ENCODE results near the gene RFX1. TPM values are rescaled to one million over a fixed set of nuclear protein-coding genes. Genes with fewer than 3 reads are reported as not detected.

RFX1 gene
- total RNA-seq, 4 donors from 2014 or later = 6.8 to 13.2 (median 10.1) TPM

DNA sequence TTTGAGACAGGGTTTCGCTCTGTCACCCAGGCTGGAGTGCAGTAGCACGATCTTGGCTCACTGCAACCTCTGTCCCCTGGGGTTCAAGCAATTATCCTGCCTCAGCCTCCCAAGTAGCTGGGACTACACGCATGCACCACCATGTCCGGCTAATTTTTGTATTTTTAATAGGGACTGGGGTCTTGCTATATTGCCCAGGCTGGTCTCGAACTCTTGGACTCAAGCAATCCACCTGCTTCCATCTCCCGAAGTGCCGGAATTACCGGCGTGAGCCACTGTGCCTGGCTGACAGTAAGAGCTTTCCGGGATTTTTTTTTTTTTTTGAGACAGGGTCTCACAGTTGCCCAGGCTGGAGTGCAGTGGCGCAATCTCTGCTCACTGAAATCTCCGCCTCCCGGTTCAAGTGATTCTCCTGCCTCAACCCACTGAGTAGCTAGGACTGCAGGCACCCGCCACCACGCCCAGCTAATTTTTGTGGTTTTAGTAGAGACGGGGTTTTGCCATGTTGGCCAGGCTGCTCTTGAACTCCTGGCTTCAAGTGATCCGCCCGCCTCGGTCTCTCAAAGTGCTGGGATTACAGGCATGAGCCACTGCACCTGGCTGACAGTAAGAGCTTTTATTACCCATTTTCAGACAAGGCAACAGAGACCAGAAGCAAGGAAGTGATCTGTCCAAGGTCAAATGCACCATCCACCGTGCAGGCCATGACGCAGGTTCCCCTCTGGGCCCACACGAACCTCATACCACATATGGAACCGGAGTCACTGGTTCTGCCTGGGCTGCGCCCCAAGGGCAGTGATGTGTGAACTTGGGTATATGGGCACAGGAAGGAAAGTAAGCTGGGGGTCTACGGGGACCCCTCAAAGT, 21.0 kb downstream of the RFX1 start:
- Histone ChIP-seq H3K27me3 (no peaks in the 10 kb centered on the region), H3K36me3 (peaks cover 4% of the 10 kb centered on the region), H3K4me1 (peaks cover 24% of the 10 kb centered on the region), H3K9me3 (no peaks in the 10 kb centered on the region), H3K4me3 (no peak overlapping the region), H3K27ac (peak overlapping the region; percentile 72)
- 89% methylated on average over 20 of the region's 25 CpGs for WGBS
- TF ChIP-seq POLR2A (IDR thresholded peaks at IDR 0.05) (no peak), POLR2AphosphoS5 (IDR thresholded peaks at IDR 0.05) (no peak), EP300 (IDR thresholded peaks at IDR 0.05) (no peak)
- TF ChIP-seq, protein P1, sequence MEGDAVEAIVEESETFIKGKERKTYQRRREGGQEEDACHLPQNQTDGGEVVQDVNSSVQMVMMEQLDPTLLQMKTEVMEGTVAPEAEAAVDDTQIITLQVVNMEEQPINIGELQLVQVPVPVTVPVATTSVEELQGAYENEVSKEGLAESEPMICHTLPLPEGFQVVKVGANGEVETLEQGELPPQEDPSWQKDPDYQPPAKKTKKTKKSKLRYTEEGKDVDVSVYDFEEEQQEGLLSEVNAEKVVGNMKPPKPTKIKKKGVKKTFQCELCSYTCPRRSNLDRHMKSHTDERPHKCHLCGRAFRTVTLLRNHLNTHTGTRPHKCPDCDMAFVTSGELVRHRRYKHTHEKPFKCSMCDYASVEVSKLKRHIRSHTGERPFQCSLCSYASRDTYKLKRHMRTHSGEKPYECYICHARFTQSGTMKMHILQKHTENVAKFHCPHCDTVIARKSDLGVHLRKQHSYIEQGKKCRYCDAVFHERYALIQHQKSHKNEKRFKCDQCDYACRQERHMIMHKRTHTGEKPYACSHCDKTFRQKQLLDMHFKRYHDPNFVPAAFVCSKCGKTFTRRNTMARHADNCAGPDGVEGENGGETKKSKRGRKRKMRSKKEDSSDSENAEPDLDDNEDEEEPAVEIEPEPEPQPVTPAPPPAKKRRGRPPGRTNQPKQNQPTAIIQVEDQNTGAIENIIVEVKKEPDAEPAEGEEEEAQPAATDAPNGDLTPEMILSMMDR (IDR thresholded peaks at IDR 0.05) = no peak
- no peak for DNase-seq (ENCODE audit: low spot score in 2 of 2)

GRCh38 chr19:13984186-13984585, 21.9 kb downstream of the RFX1 start:
- 85% methylated on average over 11 of the region's 15 CpGs for WGBS
- H3K4me1 ChIP-seq = peaks cover 30% of the 10 kb centered on the region
- no peak overlapping the region for H3K27ac ChIP-seq
- TF ChIP-seq POLR2A (IDR thresholded peaks at IDR 0.05) (no peak), POLR2AphosphoS5 (IDR thresholded peaks at IDR 0.05) (no peak), EP300 (IDR thresholded peaks at IDR 0.05) (no peak)
- TF ChIP-seq, protein P1 (IDR thresholded peaks at IDR 0.05) = no peak
- DNase-seq (ENCODE audit: low spot score in 2 of 2) = no peak
- peaks cover 4% of the 10 kb centered on the region for H3K36me3 ChIP-seq
- H3K4me3 ChIP-seq = no peak overlapping the region
- H3K9me3 ChIP-seq = no peaks in the 10 kb centered on the region
- no peaks in the 10 kb centered on the region for H3K27me3 ChIP-seq

- H3K9me3 ChIP-seq = no peaks in the 10 kb centered on the region
- H3K4me3 ChIP-seq = no peak overlapping the region
- H3K27ac ChIP-seq = no peak overlapping the region
- peaks cover 4% of the 10 kb centered on the region for H3K36me3 ChIP-seq
- TF ChIP-seq POLR2A (IDR thresholded peaks at IDR 0.05) (no peak), POLR2AphosphoS5 (IDR thresholded peaks at IDR 0.05) (no peak), EP300 (IDR thresholded peaks at IDR 0.05) (no peak)
- TF ChIP-seq, protein P1 (IDR thresholded peaks at IDR 0.05) = no peak
- DNase-seq (ENCODE audit: low spot score in 2 of 2) = no peak
- peaks cover 36% of the 10 kb centered on the region for H3K4me1 ChIP-seq
- WGBS = no CpG with 5 or more reads among the region's 21 CpGs
- H3K27me3 ChIP-seq = no peaks in the 10 kb centered on the region
Observed at GRCh38 chr19:13983213-13983889, 22.8 kb downstream of the RFX1 start.

- no peaks in the 10 kb centered on the region for H3K27me3 ChIP-seq
- 94% methylated on average over 7 of the region's 9 CpGs for whole genome bisulfite sequencing
- TF ChIP-seq POLR2AphosphoS5 (IDR thresholded peaks at IDR 0.05) (no peak), POLR2A (IDR thresholded peaks at IDR 0.05) (no peak), EP300 (IDR thresholded peaks at IDR 0.05) (no peak)
- TF ChIP-seq, protein P1 (IDR thresholded peaks at IDR 0.05) = no peak
- no peak for DNase-seq (ENCODE audit: low spot score in 2 of 2)
- H3K27ac ChIP-seq = no peak overlapping the region
- H3K4me3 ChIP-seq = no peak overlapping the region
- peaks cover 40% of the 10 kb centered on the region for H3K4me1 ChIP-seq
- H3K9me3 ChIP-seq = no peaks in the 10 kb centered on the region
- peaks cover 4% of the 10 kb centered on the region for H3K36me3 ChIP-seq
Observed at GRCh38 chr19:13982773-13983172, 23.3 kb downstream of the RFX1 start.

- 95% methylated on average over 17 of the region's 17 CpGs for WGBS
- H3K4me3 ChIP-seq = no peak overlapping the region
- peaks cover 34% of the 10 kb centered on the region for H3K4me1 ChIP-seq
- peaks cover 4% of the 10 kb centered on the region for H3K36me3 ChIP-seq
- H3K27ac ChIP-seq = no peak overlapping the region
- no peak for DNase-seq (ENCODE audit: low spot score in 2 of 2)
- no peak for TF ChIP-seq POLR2AphosphoS5 (IDR thresholded peaks at IDR 0.05)
- no peak for TF ChIP-seq EP300 (IDR thresholded peaks at IDR 0.05)
- TF ChIP-seq, protein P1 (IDR thresholded peaks at IDR 0.05) = no peak
- no peak for TF ChIP-seq POLR2A (IDR thresholded peaks at IDR 0.05)
- H3K9me3 ChIP-seq = no peaks in the 10 kb centered on the region
- H3K27me3 ChIP-seq = no peaks in the 10 kb centered on the region
Observed at GRCh38 chr19:13981988-13982501, 24.1 kb downstream of the RFX1 start.

Data from suprapubic skin (tissue), 4 donors.